ENCODE results near the gene PPA1. TPM values are rescaled to one million over a fixed set of nuclear protein-coding genes. Genes with fewer than 3 reads are reported as not detected.

PPA1 gene
- total RNA-seq, 1 experiment from 2014 or later: 351 TPM

DNA sequence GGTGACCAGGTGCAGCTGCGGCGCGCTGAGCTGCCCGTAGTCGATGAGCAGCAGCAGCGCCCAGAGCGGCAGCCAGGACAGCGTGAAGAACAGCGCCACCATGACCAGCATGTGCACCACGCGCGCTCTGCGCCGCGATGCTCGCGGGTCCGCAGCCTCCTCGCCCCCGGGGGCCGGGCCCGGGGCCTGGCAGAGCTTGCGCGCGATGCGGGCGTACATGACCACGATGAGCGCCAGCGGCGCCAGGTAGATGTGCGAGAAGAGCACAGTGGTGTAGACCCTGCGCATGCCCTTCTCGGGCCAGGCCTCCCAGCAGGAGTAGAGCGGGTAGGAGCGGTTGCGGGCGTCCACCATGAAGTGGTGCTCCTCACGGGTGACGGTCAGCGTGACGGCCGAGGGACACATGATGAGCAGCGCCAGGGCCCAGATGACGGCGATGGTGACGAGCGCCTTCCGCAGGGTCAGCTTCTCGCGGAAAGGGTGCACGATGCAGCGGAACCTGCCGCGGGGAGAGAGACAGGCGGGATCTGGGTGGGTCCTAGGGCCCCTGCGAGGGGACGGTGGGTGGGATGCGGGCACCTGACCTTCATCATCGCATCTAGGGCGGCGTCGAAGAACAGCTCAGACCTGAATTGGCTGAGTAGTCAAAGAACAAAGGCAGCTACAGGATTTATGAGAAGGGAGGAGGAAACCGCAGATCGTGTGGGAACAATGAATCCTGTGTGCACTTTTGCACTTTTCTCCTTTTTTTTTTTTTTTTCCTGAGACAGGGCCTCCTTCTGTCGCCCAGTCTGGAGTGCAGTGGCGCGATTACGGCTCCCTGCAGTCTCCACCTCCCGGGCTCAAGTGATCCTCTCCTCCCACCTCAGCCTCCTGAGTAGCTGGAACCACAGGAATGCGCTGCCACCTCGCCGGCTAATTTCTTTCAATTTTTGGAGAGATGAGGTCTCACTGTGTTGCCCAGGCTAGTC, 22.4 kb upstream of the PPA1 start:
- no peak for TF ChIP-seq EZH2 (IDR thresholded peaks at IDR 0.05; ENCODE audit: borderline replicate concordance, low read depth, low read length, poor library complexity, severe bottlenecking)
- TF ChIP-seq, protein P1, sequence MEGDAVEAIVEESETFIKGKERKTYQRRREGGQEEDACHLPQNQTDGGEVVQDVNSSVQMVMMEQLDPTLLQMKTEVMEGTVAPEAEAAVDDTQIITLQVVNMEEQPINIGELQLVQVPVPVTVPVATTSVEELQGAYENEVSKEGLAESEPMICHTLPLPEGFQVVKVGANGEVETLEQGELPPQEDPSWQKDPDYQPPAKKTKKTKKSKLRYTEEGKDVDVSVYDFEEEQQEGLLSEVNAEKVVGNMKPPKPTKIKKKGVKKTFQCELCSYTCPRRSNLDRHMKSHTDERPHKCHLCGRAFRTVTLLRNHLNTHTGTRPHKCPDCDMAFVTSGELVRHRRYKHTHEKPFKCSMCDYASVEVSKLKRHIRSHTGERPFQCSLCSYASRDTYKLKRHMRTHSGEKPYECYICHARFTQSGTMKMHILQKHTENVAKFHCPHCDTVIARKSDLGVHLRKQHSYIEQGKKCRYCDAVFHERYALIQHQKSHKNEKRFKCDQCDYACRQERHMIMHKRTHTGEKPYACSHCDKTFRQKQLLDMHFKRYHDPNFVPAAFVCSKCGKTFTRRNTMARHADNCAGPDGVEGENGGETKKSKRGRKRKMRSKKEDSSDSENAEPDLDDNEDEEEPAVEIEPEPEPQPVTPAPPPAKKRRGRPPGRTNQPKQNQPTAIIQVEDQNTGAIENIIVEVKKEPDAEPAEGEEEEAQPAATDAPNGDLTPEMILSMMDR (conservative IDR thresholded peaks at IDR 0.05; ENCODE audit: low read depth, low read length): no peak
- BruUV-seq (replicated peaks): no TSS peak
- intact Hi-C loops (cut with micrococcal nuclease; ENCODE audit: unreplicated experiment): no loop called here
- H3K36me3 ChIP-seq (ENCODE audit: insufficient read depth, low read length, poor library complexity, severe bottlenecking): no peaks in the 10 kb centered on the region
- no peaks in the 10 kb centered on the region for H3K9me3 ChIP-seq (ENCODE audit: low read depth, low read length, poor library complexity, severe bottlenecking)
- no peaks in the 10 kb centered on the region for H3K4me1 ChIP-seq (ENCODE audit: insufficient read depth, low read length, poor library complexity, severe bottlenecking)
- no peak for DNase-seq (ENCODE audit: low spot score)
- ChIA-PET CTCF (interaction anchor here (1.0 kb wide), 1 partner anchor 109 kb away, joined by 3 read pairs; no protein-coding TSS in a partner anchor), POLR2A (ENCODE audit: low non-redundant PET) (no interaction called here)
- H3K27ac ChIP-seq (ENCODE audit: low read depth, low read length, poor library complexity, severe bottlenecking): no peak overlapping the region
- H3K27me3 ChIP-seq (replicated peaks; ENCODE audit: insufficient read depth, low read depth, low read length, poor library complexity): no peaks in the 10 kb centered on the region
- no peak overlapping the region for H3K4me3 ChIP-seq (ENCODE audit: low read depth, low read length, poor library complexity, severe bottlenecking)

DNA sequence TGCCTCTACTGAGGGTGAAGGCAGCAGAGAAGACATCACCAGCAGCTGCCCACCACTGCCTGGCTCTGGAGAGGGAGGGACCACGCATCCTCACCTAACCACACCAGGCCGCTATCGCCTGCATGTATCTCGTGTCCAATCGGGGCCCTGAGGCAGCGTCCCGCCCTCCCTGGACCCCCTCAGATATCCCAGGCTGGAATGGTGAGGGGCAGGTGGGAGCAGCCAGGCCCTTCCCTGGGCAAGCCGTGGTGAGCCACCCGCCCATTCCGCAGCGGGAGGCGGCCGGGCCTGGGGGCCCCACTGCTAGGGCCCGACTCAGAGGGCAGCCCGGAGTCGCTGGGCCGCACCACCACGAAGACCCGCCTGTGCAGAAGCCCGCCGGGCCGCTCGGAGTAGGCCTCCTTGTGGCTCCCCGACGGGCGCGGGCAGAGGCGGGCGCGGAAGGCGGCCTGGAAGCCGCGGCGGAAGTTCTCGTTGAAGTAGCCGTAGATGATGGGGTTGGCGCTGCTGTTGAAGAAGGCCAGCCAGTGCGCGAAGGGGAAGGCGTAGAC, 21.6 kb upstream of the PPA1 start:
- no peaks in the 10 kb centered on the region for H3K4me1 ChIP-seq (ENCODE audit: insufficient read depth, low read length, poor library complexity, severe bottlenecking)
- TF ChIP-seq, protein P1 (conservative IDR thresholded peaks at IDR 0.05; ENCODE audit: low read depth, low read length): no peak
- no peak for TF ChIP-seq EZH2 (IDR thresholded peaks at IDR 0.05; ENCODE audit: borderline replicate concordance, low read depth, low read length, poor library complexity, severe bottlenecking)
- ChIA-PET POLR2A (ENCODE audit: low non-redundant PET) (no interaction called here), CTCF (no interaction called here)
- no TSS peak for BruUV-seq (replicated peaks)
- no peaks in the 10 kb centered on the region for H3K36me3 ChIP-seq (ENCODE audit: insufficient read depth, low read length, poor library complexity, severe bottlenecking)
- no peak overlapping the region for H3K4me3 ChIP-seq (ENCODE audit: low read depth, low read length, poor library complexity, severe bottlenecking)
- H3K27ac ChIP-seq (ENCODE audit: low read depth, low read length, poor library complexity, severe bottlenecking): no peak overlapping the region
- no peaks in the 10 kb centered on the region for H3K27me3 ChIP-seq (replicated peaks; ENCODE audit: insufficient read depth, low read depth, low read length, poor library complexity)
- intact Hi-C loops (cut with micrococcal nuclease; ENCODE audit: unreplicated experiment): no loop called here
- no peaks in the 10 kb centered on the region for H3K9me3 ChIP-seq (ENCODE audit: low read depth, low read length, poor library complexity, severe bottlenecking)
- no peak for DNase-seq (ENCODE audit: low spot score)

DNA sequence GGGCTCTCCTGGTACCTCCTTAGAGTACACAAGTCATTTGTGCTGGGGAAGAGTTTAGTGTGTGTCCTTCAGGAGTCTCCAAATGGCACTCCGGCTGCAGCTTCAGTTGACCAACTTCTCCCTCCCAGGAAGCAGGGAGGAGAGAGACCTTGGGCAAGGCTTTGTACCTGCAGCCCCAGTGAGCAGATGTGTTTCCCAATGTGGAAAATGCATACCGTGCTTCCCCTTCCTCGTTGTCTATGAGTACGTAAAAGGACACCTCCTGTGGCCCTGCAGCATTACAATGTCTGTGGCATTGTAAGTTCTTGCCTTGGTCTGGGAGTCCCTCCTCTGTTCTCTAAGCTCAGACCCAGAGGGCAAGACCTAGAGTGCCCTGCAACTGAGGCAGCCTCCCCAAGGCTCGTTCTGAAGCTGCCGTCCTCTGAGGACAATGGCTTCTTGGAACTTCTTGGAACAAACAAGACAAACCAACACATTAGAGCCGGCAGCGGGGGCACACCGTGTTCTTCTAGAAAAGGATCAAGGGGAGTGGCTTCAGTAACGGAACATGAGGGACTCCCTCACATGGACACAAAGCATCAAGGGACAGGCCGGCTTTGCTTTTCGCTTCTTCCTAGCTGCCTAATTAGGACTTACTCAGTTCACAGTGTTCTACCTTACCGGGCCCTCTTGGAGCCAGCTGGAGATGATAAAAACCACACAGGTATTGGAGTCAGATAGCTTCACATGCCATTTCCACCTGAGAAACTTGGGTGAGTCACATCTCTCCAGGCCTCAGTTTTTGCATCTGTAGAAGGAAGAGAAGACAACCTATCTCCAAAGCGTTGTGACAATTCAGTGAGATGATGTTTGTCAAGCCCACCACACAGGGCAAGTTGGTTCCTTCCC, 20.9 kb upstream of the PPA1 start:
- no peak overlapping the region for H3K4me3 ChIP-seq (ENCODE audit: low read depth, low read length, poor library complexity, severe bottlenecking)
- ChIA-PET POLR2A (ENCODE audit: low non-redundant PET) (no interaction called here), CTCF (no interaction called here)
- intact Hi-C loops (cut with micrococcal nuclease; ENCODE audit: unreplicated experiment): no loop called here
- no peaks in the 10 kb centered on the region for H3K36me3 ChIP-seq (ENCODE audit: insufficient read depth, low read length, poor library complexity, severe bottlenecking)
- H3K9me3 ChIP-seq (ENCODE audit: low read depth, low read length, poor library complexity, severe bottlenecking): no peaks in the 10 kb centered on the region
- TF ChIP-seq EZH2 (IDR thresholded peaks at IDR 0.05; ENCODE audit: borderline replicate concordance, low read depth, low read length, poor library complexity, severe bottlenecking): no peak
- TF ChIP-seq, protein P1 (conservative IDR thresholded peaks at IDR 0.05; ENCODE audit: low read depth, low read length): no peak
- H3K4me1 ChIP-seq (ENCODE audit: insufficient read depth, low read length, poor library complexity, severe bottlenecking): no peaks in the 10 kb centered on the region
- H3K27ac ChIP-seq (ENCODE audit: low read depth, low read length, poor library complexity, severe bottlenecking): no peak overlapping the region
- BruUV-seq (replicated peaks): no TSS peak
- H3K27me3 ChIP-seq (replicated peaks; ENCODE audit: insufficient read depth, low read depth, low read length, poor library complexity): no peaks in the 10 kb centered on the region
- DNase-seq (ENCODE audit: low spot score): no peak

Data from A673 (cell line).